Vagina (tissue), 2 donors: ENCODE results near the gene STRADA.

ENCODE experiments used
- CTCF ChIP-seq, 3 experiments: fragments of 450-650 bp in 2 of 3; fragments of 200-600 bp in 1 of 3; sonication (generic) in 1 of 3; IDR thresholded peaks; one replicate each; pipeline ENCODE4 v1.5.1; 2017 to 2019; ENCODE audit warnings: antibody characterized with exemption in 3 of 3, mild to moderate bottlenecking in 2 of 3, moderate library complexity in 2 of 3
- POLR2AphosphoS5 ChIP-seq, 2 donors: sonication (generic); formaldehyde crosslinking; IDR thresholded peaks; one replicate each; pipeline ENCODE4 v1.9.0; 2017; ENCODE audit warnings: antibody characterized with exemption in 2 of 2, mild to moderate bottlenecking in 2 of 2, low read depth in 1 of 2; ENCODE audit not compliant: insufficient read depth in 1 of 2

- no peak for TF ChIP-seq CTCF (IDR thresholded peaks at IDR 0.05)
- no peak for TF ChIP-seq POLR2AphosphoS5 (IDR thresholded peaks at IDR 0.05; ENCODE audit: insufficient read depth in 1 of 2, low read depth in 1 of 2)
Measured at GRCh38 chr17:63740464-63741142, 996 bp downstream of the STRADA start.
